ENCODE results near the gene CDC14A.
"Not testable (repeated sequence)": the region's sequence is repeated elsewhere in the genome, so short reads cannot be mapped to it uniquely, and the experiment has no call there.

CDC14A gene

GRCh38 chr1:100335436-100335835 lies 16.9 kb upstream of the CDC14A start:
- in situ Hi-C loops (cut with HindIII; ENCODE audit: low sequenced_read_pairs): no loop called here

- in situ Hi-C loops (cut with HindIII; ENCODE audit: low sequenced_read_pairs): not testable (repeated sequence)
Observed at GRCh38 chr1:100337878-100338277, 14.4 kb upstream of the CDC14A start.

- in situ Hi-C loops (cut with HindIII; ENCODE audit: low sequenced_read_pairs): not testable (repeated sequence)
Observed at GRCh38 chr1:100339735-100340134, 12.6 kb upstream of the CDC14A start.

- in situ Hi-C loops (cut with HindIII; ENCODE audit: low sequenced_read_pairs): no loop called here
Observed at GRCh38 chr1:100340494-100340893, 11.8 kb upstream of the CDC14A start.

GRCh38 chr1:100342348-100342747 lies 10.0 kb upstream of the CDC14A start:
- in situ Hi-C loops (cut with HindIII; ENCODE audit: low sequenced_read_pairs): no loop called here

GRCh38 chr1:100343897-100344296 lies 8.4 kb upstream of the CDC14A start:
- in situ Hi-C loops (cut with HindIII; ENCODE audit: low sequenced_read_pairs): no loop called here

- in situ Hi-C loops (cut with HindIII; ENCODE audit: low sequenced_read_pairs): no loop called here
Observed at GRCh38 chr1:100344774-100345173, 7.5 kb upstream of the CDC14A start.

GRCh38 chr1:100346387-100346786 lies 5.9 kb upstream of the CDC14A start:
- in situ Hi-C loops (cut with HindIII; ENCODE audit: low sequenced_read_pairs): no loop called here

- in situ Hi-C loops (cut with HindIII; ENCODE audit: low sequenced_read_pairs): no loop called here
Observed at GRCh38 chr1:100347009-100347966, 5.0 kb upstream of the CDC14A start.

GRCh38 chr1:100348549-100349144 lies 3.7 kb upstream of the CDC14A start:
- in situ Hi-C loops (cut with HindIII; ENCODE audit: low sequenced_read_pairs): no loop called here

GRCh38 chr1:100349246-100349645 lies 3.1 kb upstream of the CDC14A start:
- in situ Hi-C loops (cut with HindIII; ENCODE audit: low sequenced_read_pairs): no loop called here

- in situ Hi-C loops (cut with HindIII; ENCODE audit: low sequenced_read_pairs): no loop called here
Observed at GRCh38 chr1:100350787-100351094, 1.6 kb upstream of the CDC14A start.

GRCh38 chr1:100351095-100351887 lies 1.0 kb upstream of the CDC14A start:
- in situ Hi-C loops (cut with HindIII; ENCODE audit: low sequenced_read_pairs): no loop called here

GRCh38 chr1:100353071-100353801 lies 930 bp downstream of the CDC14A start:
- in situ Hi-C loops (cut with HindIII; ENCODE audit: low sequenced_read_pairs): no loop called here

- in situ Hi-C loops (cut with HindIII; ENCODE audit: low sequenced_read_pairs): no loop called here
Observed at GRCh38 chr1:100353988-100354387, 1.7 kb downstream of the CDC14A start.

- in situ Hi-C loops (cut with HindIII; ENCODE audit: low sequenced_read_pairs): no loop called here
Observed at GRCh38 chr1:100354971-100355394, 2.7 kb downstream of the CDC14A start.

- in situ Hi-C loops (cut with HindIII; ENCODE audit: low sequenced_read_pairs): no loop called here
Observed at GRCh38 chr1:100358210-100358609, 5.9 kb downstream of the CDC14A start.

- in situ Hi-C loops (cut with HindIII; ENCODE audit: low sequenced_read_pairs): no loop called here
Observed at GRCh38 chr1:100359139-100359538, 6.8 kb downstream of the CDC14A start.

- in situ Hi-C loops (cut with HindIII; ENCODE audit: low sequenced_read_pairs): no loop called here
Observed at GRCh38 chr1:100360790-100361510, 8.6 kb downstream of the CDC14A start.

GRCh38 chr1:100361511-100362089 lies 9.3 kb downstream of the CDC14A start:
- in situ Hi-C loops (cut with HindIII; ENCODE audit: low sequenced_read_pairs): no loop called here

Data from DLD1 (cell line).